Neural progenitor cell (in vitro differentiated cells): ENCODE data around the gene SPECC1L. TPM values are rescaled to one million over a fixed set of nuclear protein-coding genes. Genes with fewer than 3 reads are reported as not detected.

Source experiments
- DNase-seq: peaks from one replicate; pipeline ENCODE4 v3.0.0-alpha.2; 2016; ENCODE audit warnings: low spot score
- H2AFZ ChIP-seq: fragments of 200-600 bp; sonication (generic); replicated peaks from 2 replicates; pipeline ENCODE4 v1.6.1; 2016; ENCODE audit warnings: antibody characterized with exemption
- H3F3A ChIP-seq: fragments of 200-600 bp; sonication (generic); 2 replicates; pipeline ENCODE4 v1.6.1; 2016; ENCODE audit warnings: antibody characterized with exemption, low read depth
- H3K27ac ChIP-seq: fragments of 200-600 bp; sonication (generic); 2 replicates; pipeline ENCODE4 v1.5.1; 2016; ENCODE audit warnings: mild to moderate bottlenecking
- H3K27me3 ChIP-seq: fragments of 200-600 bp; sonication (generic); 2 replicates; pipeline ENCODE4 v1.6.1; 2016; ENCODE audit warnings: mild to moderate bottlenecking, moderate library complexity
- H3K36me3 ChIP-seq: fragments of 200-600 bp; sonication (generic); 2 replicates; pipeline ENCODE4 v1.5.1; 2016
- H3K4me1 ChIP-seq: fragments of 200-600 bp; sonication (generic); 2 replicates; pipeline ENCODE4 v1.6.1; 2016; ENCODE audit warnings: mixed run types
- H3K4me2 ChIP-seq: fragments of 200-600 bp; sonication (generic); 2 replicates; pipeline ENCODE4 v1.6.1; 2016
- H3K4me3 ChIP-seq: fragments of 200-600 bp; sonication (generic); 2 replicates; pipeline ENCODE4 v1.5.1; 2016
- H3K79me2 ChIP-seq: fragments of 200-600 bp; sonication (generic); 2 replicates; pipeline ENCODE4 v1.6.1; 2016; ENCODE audit warnings: low read depth
- H3K9ac ChIP-seq: fragments of 200-600 bp; sonication (generic); 2 replicates; pipeline ENCODE4 v1.6.1; 2016
- H3K9me3 ChIP-seq: fragments of 200-600 bp; sonication (generic); 2 replicates; pipeline ENCODE4 v1.5.1; 2016; ENCODE audit warnings: low read depth
- H4K20me1 ChIP-seq: fragments of 200-600 bp; sonication (generic); 2 replicates; pipeline ENCODE4 v1.6.1; 2016; ENCODE audit warnings: low read depth
- H3K27ac Mint-ChIP-seq: 3 replicates; pipeline ENCODE4 v1.8.0; 2021; ENCODE audit warnings: mixed read lengths
- H3K27me3 Mint-ChIP-seq: 2 replicates; pipeline ENCODE4 v1.8.0; 2022; ENCODE audit warnings: low read depth, mild to moderate bottlenecking, inconsistent platforms, moderate library complexity, mixed read lengths; ENCODE audit not compliant: insufficient read depth
- H3K36me3 Mint-ChIP-seq: 3 replicates; pipeline ENCODE4 v1.8.0; 2021; ENCODE audit warnings: mixed read lengths
- H3K4me1 Mint-ChIP-seq: 3 replicates; pipeline ENCODE4 v1.8.0; 2021; ENCODE audit warnings: mixed read lengths
- H3K4me3 Mint-ChIP-seq: 3 replicates; pipeline ENCODE4 v1.8.0; 2021; ENCODE audit warnings: mild to moderate bottlenecking, moderate library complexity, mixed read lengths
- H3K9me3 Mint-ChIP-seq: 3 replicates; pipeline ENCODE4 v1.8.0; 2020; ENCODE audit warnings: mixed read lengths
- EZH2 ChIP-seq: fragments of 200-600 bp; sonication (generic); IDR thresholded peaks from 2 replicates; pipeline ENCODE4 v1.6.1; 2017; ENCODE audit warnings: antibody characterized with exemption, mild to moderate bottlenecking, moderate library complexity
- EZH2phosphoT487 ChIP-seq: fragments of 200-600 bp; sonication (generic); IDR thresholded peaks from 2 replicates; pipeline ENCODE4 v1.6.1; 2017; ENCODE audit warnings: antibody characterized with exemption
- total RNA-seq: library from RNA; depleted of rRNA; stranded (reverse); fragments of >200 nt; gene quantifications from 2 replicates; pipeline ENCODE4 v1.2.3, GENCODE V29; 2015; ENCODE audit warnings: low replicate concordance
- TF ChIP-seq, protein P1 (sequence below): fragments of 200-600 bp; sonication (generic); IDR thresholded peaks from 2 replicates; pipeline ENCODE4 v1.5.1; 2017; ENCODE audit warnings: antibody characterized with exemption, mild to moderate bottlenecking

Gene SPECC1L
- total RNA-seq, 1 donor from 2014 or later = 48.9 TPM

DNA sequence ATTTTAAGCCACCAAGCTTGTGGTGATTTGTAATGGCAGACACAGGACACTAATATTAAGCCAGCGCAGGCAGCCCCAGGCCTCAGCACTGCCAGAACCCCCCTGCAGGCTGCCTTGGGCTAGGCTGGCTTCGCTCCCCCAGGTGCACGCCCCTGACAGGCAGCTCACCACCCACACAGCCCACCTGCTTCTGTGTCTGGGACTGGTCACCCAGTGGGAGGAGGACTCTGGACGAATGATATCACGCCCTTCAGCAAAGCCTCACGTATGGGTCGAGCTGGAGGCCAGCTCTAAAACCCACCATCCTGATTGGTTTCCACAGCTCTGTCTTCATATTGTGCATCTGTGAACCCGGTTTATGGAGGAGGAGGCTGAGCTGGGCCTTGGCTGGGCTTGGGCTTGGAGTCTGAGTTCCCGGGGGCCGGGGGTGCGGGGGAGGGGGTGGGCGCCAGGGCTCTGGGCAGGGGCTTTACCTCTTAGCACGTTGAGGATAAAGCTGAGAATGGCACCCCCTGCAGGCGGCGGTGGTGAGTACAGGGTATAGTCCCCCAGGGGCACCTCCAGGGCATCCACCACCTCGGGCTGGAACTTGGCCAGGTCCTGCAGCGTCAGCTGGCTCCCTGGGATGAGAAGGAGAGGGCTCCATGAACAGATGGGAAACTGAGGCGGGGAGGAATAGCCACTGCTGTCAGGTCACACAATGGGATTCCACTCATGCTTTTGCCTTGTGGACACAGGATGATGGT lies 39.5 kb upstream of the SPECC1L start:
- Histone ChIP-seq H3K79me2 (no peaks in the 10 kb centered on the region), H2AFZ (peak overlapping the region; percentile 98), H3F3A (no peaks in the 10 kb centered on the region), H3K4me3 (no peak overlapping the region), H3K27me3 (no peaks in the 10 kb centered on the region), H3K36me3 (no peaks in the 10 kb centered on the region), H4K20me1 (no peaks in the 10 kb centered on the region), H3K4me1 (peaks cover 6% of the 10 kb centered on the region), H3K9ac (no peak overlapping the region), H3K9me3 (no peaks in the 10 kb centered on the region), H3K27ac (no peak overlapping the region), H3K4me2 (no peak overlapping the region)
- H3K4me1 Mint-ChIP-seq = peaks cover 2% of the 10 kb centered on the region
- DNase-seq = peak; percentile 71
- H3K27me3 Mint-ChIP-seq = peaks cover 4% of the 10 kb centered on the region
- H3K9me3 Mint-ChIP-seq = peaks cover 6% of the 10 kb centered on the region
- H3K27ac Mint-ChIP-seq = peak overlapping the region; percentile 25
- H3K4me3 Mint-ChIP-seq = no peak overlapping the region
- H3K36me3 Mint-ChIP-seq = no peaks in the 10 kb centered on the region
- no peak for TF ChIP-seq EZH2
- TF ChIP-seq, protein P1, sequence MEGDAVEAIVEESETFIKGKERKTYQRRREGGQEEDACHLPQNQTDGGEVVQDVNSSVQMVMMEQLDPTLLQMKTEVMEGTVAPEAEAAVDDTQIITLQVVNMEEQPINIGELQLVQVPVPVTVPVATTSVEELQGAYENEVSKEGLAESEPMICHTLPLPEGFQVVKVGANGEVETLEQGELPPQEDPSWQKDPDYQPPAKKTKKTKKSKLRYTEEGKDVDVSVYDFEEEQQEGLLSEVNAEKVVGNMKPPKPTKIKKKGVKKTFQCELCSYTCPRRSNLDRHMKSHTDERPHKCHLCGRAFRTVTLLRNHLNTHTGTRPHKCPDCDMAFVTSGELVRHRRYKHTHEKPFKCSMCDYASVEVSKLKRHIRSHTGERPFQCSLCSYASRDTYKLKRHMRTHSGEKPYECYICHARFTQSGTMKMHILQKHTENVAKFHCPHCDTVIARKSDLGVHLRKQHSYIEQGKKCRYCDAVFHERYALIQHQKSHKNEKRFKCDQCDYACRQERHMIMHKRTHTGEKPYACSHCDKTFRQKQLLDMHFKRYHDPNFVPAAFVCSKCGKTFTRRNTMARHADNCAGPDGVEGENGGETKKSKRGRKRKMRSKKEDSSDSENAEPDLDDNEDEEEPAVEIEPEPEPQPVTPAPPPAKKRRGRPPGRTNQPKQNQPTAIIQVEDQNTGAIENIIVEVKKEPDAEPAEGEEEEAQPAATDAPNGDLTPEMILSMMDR = peak; percentile 63

DNA sequence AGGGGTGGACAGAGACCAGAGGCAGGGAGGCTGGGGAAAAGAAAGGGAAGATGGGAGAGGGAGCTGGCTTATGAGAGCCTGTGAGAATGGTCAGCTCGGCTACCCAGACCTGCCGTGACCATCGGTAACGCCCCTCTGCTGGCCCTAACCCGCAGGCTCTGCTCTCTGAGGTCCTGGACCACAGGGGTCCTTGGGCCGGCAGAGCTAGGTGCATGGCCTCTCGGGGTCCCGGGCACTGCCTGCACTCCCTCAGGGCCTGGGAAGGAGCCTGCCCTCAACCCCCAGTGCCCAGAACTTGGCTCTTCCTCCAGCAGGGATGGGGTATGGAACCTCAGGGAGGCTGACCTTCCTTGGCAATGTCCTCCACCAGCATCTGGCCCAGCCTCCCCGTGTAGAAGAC lies 38.9 kb upstream of the SPECC1L start:
- Histone ChIP-seq H3K36me3 (no peaks in the 10 kb centered on the region), H3K79me2 (no peaks in the 10 kb centered on the region), H3K27ac (no peak overlapping the region), H3K9ac (no peak overlapping the region), H3K9me3 (no peaks in the 10 kb centered on the region), H3K27me3 (no peaks in the 10 kb centered on the region), H4K20me1 (no peaks in the 10 kb centered on the region), H2AFZ (no peak overlapping the region), H3K4me1 (peaks cover 6% of the 10 kb centered on the region), H3F3A (no peaks in the 10 kb centered on the region), H3K4me2 (no peak overlapping the region), H3K4me3 (no peak overlapping the region)
- no peak for DNase-seq
- TF ChIP-seq, protein P1 = no peak
- no peak for TF ChIP-seq EZH2phosphoT487
- no peak for TF ChIP-seq EZH2
- Mint-ChIP-seq H3K9me3 (peaks cover 2% of the 10 kb centered on the region), H3K4me1 (peaks cover 2% of the 10 kb centered on the region), H3K27ac (no peak overlapping the region), H3K27me3 (peaks cover 2% of the 10 kb centered on the region), H3K36me3 (no peaks in the 10 kb centered on the region), H3K4me3 (no peak overlapping the region)

DNA sequence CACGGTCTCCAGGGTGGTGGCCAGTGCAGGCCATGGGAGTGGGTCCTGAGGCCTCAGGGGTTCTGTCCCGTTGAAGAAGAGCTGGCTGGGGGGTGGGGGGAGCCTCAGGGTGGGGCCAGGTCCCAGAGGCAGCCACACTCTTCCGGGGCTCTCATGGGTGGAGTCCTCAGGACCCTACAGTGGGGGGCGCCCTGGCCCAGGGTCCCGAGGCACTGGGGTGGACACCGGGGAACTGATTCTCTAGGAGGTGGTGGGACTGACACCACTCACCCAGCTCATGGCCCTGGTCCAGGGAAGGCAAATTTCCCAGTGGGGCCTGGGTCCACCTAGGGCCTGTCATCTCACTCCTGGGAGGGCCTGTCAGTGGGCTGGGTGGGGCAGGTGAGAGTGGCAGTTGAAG lies 38.5 kb upstream of the SPECC1L start:
- no peaks in the 10 kb centered on the region for H3K79me2 ChIP-seq
- no peaks in the 10 kb centered on the region for H3K36me3 ChIP-seq
- H3K36me3 Mint-ChIP-seq = no peaks in the 10 kb centered on the region
- TF ChIP-seq EZH2 = no peak
- TF ChIP-seq, protein P1 = no peak
- no peak for TF ChIP-seq EZH2phosphoT487
- H2AFZ ChIP-seq = no peak overlapping the region
- H3K9me3 ChIP-seq = no peaks in the 10 kb centered on the region
- peaks cover 1% of the 10 kb centered on the region for H3K27me3 Mint-ChIP-seq
- H3K27me3 ChIP-seq = no peaks in the 10 kb centered on the region
- DNase-seq = no peak
- peaks cover 2% of the 10 kb centered on the region for H3K4me1 Mint-ChIP-seq
- no peaks in the 10 kb centered on the region for H3F3A ChIP-seq
- H3K4me1 ChIP-seq = peaks cover 6% of the 10 kb centered on the region
- no peak overlapping the region for H3K27ac ChIP-seq
- no peak overlapping the region for H3K4me2 ChIP-seq
- H3K9me3 Mint-ChIP-seq = peaks cover 2% of the 10 kb centered on the region
- H3K27ac Mint-ChIP-seq = no peak overlapping the region
- H3K4me3 Mint-ChIP-seq = no peak overlapping the region
- no peaks in the 10 kb centered on the region for H4K20me1 ChIP-seq
- H3K4me3 ChIP-seq = no peak overlapping the region
- H3K9ac ChIP-seq = no peak overlapping the region
